ENCODE results near the gene SELENOF.

- TF ChIP-seq CTCF (IDR thresholded peaks at IDR 0.05), result no peak
- no peak for TF ChIP-seq POLR2A (IDR thresholded peaks at IDR 0.05)
Measured at GRCh38 chr1:86888327-86888726, 25.6 kb downstream of the SELENOF start.

Data from Peyer's patch (tissue), 4 donors.